NCI-H748 (cell line): ENCODE data around the gene KL.

Experiments used
- DNase-seq: peaks from one replicate; lab custom pipeline; 2025; ENCODE audit not compliant: unreplicated experiment; lab: John Stamatoyannopoulos, UW

The KL gene

DNA sequence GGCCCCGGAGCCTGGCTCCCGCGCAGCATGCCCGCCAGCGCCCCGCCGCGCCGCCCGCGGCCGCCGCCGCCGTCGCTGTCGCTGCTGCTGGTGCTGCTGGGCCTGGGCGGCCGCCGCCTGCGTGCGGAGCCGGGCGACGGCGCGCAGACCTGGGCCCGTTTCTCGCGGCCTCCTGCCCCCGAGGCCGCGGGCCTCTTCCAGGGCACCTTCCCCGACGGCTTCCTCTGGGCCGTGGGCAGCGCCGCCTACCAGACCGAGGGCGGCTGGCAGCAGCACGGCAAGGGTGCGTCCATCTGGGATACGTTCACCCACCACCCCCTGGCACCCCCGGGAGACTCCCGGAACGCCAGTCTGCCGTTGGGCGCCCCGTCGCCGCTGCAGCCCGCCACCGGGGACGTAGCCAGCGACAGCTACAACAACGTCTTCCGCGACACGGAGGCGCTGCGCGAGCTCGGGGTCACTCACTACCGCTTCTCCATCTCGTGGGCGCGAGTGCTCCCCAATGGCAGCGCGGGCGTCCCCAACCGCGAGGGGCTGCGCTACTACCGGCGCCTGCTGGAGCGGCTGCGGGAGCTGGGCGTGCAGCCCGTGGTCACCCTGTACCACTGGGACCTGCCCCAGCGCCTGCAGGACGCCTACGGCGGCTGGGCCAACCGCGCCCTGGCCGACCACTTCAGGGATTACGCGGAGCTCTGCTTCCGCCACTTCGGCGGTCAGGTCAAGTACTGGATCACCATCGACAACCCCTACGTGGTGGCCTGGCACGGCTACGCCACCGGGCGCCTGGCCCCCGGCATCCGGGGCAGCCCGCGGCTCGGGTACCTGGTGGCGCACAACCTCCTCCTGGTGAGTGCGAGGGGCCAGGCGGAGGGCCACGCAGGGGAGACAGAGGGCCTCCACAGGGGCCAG lies at the start of gene KL:
Gene KL, plus strand, starts transcription at position 10 of the 909 bp plus-strand sequence. Its CDS starts 18 bp downstream, at position 28.
- DNase-seq, result peak; percentile 83

GRCh38 chr13:32967584-32968182 lies 48.5 kb upstream of the KL start:
- DNase-seq, result no peak

- DNase-seq, result no peak
These were observed 47.9 kb upstream of the KL start for GRCh38 chr13:32968316-32968715.

DNA sequence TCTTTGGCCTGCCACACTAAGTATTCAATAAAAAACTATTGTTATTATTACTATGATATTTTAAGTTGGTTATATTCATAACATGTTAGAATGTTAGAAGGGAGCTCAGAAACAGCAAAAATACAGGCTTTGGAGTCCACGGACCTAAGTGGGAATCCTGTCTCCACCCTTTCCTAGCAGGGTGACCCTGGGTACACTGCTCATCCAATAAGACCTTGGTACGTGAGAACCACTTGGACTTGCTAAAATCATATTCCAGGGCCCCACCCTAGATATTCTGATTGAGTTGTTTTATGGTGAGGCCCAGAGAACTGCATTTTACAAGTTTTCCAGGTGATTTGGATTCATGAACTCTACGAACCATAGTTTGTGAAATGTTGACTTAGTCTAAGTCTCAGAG lies 47.4 kb upstream of the KL start:
- DNase-seq, result no peak

DNA sequence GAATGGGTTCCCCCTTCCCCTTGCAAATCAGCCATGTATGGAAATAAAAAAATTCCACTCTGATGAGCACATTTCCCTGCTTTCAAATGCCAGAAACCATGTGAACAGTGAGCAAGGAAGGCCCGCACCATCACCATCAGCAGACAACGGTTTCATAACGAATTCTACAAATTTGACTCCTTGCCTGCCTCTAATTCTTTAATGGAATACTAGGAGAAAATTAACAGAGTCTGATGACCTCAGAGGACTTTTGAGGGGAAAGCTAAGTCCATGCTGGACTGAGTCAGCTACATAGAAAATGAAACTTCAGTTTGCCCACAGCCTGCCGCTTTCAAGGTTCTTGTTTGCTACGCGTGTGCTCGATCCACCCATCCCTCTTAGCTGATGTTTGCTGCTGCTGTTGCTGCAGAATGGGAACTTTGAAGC lies 46.7 kb upstream of the KL start:
- DNase-seq, result no peak

DNA sequence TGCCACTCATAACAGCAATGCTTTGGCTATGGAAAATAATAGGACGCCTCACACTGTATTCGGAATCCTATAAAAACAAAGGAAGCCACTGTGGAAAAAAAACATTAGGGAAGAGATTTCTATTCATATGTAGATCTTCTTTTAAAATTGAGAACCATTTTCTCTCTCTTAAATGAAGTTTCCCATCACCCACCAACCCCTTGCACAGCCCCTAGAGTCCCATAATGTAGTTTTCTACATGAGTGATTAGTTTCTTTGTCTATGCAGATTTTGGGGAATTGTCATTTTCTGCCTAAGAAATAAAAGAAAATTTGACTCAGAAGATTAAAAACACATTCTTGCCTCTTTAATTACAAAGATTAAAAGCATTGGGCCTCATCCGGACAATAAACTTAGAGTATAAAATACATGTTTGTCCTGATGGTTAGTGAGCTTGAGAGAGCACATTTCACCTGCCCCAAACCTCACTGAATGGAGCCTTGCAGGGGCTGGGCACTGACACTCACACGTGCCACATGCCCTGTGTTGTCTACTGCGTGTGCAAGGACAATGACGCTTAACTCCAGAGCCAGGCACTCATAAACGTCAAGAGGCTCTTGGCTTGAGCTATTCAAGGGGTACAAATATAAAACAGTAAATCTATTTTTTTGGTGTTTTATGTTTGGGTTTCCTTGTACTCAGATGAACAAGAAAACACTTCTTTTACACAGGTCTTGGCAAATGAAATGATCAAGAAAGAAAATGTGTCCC lies 40.0 kb upstream of the KL start:
- DNase-seq, result peak; percentile 46

GRCh38 chr13:32976912-32977311 lies 39.3 kb upstream of the KL start:
- no peak for DNase-seq

- no peak for DNase-seq
These were observed 38.9 kb upstream of the KL start for GRCh38 chr13:32977321-32977720.

DNA sequence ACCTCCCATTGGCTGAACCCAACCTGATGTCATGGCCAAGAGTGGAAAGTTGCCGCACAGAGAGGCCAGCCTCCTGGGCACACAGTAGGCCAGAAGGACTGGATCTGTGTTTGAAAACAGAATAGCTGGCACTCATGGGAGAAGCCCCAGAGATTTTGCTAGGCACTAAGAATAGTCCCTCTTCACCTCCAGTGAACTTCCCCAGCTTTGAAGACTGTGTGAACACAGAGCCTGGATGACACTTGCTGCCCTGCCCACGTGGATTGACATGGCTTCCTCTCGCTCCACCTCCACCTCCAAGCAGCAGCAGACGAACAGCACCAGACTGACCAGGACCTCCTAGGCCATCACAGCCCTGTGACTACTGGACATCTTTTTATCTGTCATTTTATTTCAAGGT lies 37.9 kb upstream of the KL start:
- DNase-seq, result no peak

DNA sequence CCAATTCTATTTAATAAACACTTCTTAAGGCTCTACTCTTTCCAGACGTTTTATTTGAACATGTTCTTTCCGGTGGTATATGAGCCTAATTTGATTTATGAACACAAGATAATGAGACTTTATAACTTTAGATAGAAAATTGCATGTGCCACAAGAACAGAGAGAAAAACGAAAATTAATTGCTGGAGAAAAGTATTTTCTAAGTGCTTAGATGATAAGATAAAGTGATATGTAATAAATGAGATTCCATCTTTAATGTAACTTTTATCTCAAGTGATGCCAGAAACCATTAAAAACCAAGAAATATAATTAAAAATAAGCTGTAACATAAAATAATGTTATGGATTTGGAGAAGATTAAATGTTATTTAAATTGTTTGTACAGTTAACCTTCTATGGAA lies 33.2 kb upstream of the KL start:
- no peak for DNase-seq

GRCh38 chr13:32984857-32985626 lies 31.2 kb upstream of the KL start:
- peak; percentile 100 for DNase-seq

GRCh38 chr13:32986552-32986951 lies 29.7 kb upstream of the KL start:
- no peak for DNase-seq

- DNase-seq, result no peak
These were observed 28.8 kb upstream of the KL start for GRCh38 chr13:32987462-32987861.

- DNase-seq, result no peak
These were observed 27.5 kb upstream of the KL start for GRCh38 chr13:32988608-32989289.

DNA sequence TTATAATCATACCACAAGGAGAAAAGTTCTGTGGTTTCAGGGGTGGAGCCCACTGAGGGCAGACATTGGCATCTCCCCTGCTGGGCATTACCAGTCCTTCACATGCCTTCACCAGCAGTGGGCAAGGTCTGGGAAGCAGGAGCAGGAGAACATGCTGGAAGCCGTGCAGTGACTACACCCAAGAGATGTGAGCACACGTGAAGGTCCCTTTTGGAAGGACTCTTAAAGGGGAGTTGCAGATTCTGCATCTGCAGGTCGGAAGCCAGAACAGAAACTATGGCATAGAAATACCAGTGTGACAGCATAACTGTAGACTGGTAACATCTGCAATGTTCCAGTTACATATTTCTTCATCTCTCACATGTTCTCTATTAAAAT lies 26.9 kb upstream of the KL start:
- no peak for DNase-seq

GRCh38 chr13:32989942-32990341 lies 26.3 kb upstream of the KL start:
- no peak for DNase-seq

DNA sequence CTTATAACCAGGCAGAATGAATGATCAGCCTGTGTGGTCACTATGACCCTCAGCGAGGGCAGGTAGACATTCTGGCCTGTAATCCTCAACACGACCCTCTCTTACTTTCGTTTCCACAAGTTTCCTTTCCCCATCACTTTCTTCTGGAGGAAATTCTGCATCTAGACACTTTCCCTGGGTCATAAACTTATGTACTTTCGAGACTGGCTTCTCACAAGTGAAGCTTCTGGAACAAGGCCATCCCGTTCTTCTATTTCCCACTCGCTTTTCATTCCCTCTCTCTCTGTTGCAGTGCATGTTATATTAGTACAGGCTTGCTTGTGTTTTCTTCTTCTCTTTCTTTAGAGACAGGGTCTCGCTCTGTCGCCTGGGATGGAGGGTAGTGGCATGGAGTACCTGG lies 23.1 kb upstream of the KL start:
- no peak for DNase-seq

DNA sequence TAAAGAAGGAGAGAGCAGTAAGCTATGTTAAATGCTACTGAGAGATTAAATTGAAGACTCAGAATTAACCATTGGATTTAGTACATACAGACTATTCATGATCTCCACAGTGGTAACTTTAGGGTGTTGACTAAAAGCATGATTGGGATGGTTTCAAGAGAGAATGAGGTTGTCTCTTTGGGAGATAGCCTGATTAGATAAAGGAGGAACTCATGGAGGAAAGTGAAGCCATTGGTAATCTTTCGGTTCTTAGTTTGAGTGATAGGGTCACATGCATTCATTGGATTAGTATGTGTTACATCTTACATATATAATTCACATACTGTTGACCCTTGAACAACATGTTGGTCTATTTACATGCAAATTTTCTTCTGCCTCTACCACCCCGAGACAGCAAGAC lies 18.8 kb upstream of the KL start:
- no peak for DNase-seq

DNA sequence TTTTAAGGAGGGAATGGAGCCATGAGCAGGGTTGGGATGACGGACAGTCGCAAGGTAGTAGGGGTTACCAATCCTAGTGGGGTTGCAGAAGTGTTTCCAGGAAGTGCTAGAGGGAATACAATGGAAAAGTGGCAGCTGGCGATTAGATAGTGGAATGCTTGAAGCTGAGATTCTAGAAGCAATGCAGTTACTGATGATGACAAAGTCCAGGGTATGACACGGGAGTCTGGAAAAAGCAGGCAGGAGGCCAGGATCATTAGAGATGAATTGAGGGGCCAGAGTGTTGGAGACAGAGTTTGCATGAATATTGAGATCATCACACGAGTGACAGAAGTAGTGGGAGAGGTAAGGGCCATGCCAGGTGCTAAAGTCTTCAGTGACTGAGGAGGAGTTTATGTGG lies 17.3 kb upstream of the KL start:
- no peak for DNase-seq

GRCh38 chr13:33000365-33000764 lies 15.9 kb upstream of the KL start:
- no peak for DNase-seq
